ENCODE data around the gene SV2B. TPM values are rescaled to one million over a fixed set of nuclear protein-coding genes. Genes with fewer than 3 reads are reported as not detected.

Gene SV2B
- total and polyA plus RNA-seq, 2 donors (not counting 1 experiment from before 2014, with no cell fraction given) = not detected

DNA sequence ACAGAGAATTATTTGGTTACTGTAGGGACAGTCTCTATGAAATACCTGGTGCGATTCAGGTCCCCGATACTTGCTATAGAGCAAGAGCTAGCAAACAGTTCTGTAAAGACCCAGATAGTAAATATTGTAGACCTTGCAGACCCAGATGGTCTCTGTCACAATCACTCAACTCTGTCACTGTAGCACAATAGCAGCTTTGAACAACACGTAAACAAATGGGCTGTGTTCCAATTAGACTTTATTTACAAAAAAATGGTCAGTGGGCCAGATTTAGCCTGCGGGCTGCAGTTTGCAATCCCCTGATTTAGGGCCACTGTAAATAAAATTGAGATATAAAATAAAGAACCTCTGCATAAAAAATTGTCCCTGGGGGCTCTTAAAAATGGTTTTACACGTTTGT is 127.7 kb downstream of the SV2B start:
- CTCF ChIA-PET = no interaction called here
- POLR2A ChIA-PET = no interaction called here
- Histone ChIP-seq H3K4me1 (ENCODE audit: control insufficient read depth in 2 of 2, insufficient read depth in 2 of 2, low read length in 2 of 2) (no peaks in the 10 kb centered on the region), H3K4me2 (replicated peaks; ENCODE audit: low read depth, low read length, poor library complexity, severe bottlenecking) (no peak overlapping the region), H3K27ac (ENCODE audit: low read length in 2 of 2) (no peak overlapping the region), H3K27me3 (replicated peaks in 1 of 4; ENCODE audit: control extremely low read depth in 1 of 4, control insufficient read depth in 3 of 4, insufficient read depth in 4 of 4, low read length in 3 of 4) (peaks cover 0 to 10% (median 3%) of the 10 kb centered on the region in 4 experiments), H3K36me3 (replicated peaks in 1 of 2; ENCODE audit: control extremely low read depth in 1 of 2, control insufficient read depth in 1 of 2, extremely low read depth in 1 of 2, insufficient read depth in 2 of 2, low read length in 1 of 2) (no peaks in the 10 kb centered on the region), H3K9me3 (ENCODE audit: control extremely low read depth in 1 of 3, control insufficient read depth in 2 of 3, insufficient read depth in 1 of 3, low read length in 2 of 3) (peaks cover 0 to 3% (median 0%) of the 10 kb centered on the region in 3 donors), H4K20me1 (ENCODE audit: control insufficient read depth, insufficient read depth, low read length, poor library complexity, severe bottlenecking) (no peaks in the 10 kb centered on the region), H2AFZ (ENCODE audit: insufficient read depth, low read depth, low read length, poor library complexity, severe bottlenecking) (no peak overlapping the region), H3K79me2 (ENCODE audit: control insufficient read depth, insufficient read depth, low read length) (no peaks in the 10 kb centered on the region), H3K9ac (ENCODE audit: low read length) (no peak overlapping the region), H3K4me3 (ENCODE audit: control extremely low read depth in 1 of 5, extremely low read depth in 1 of 5, insufficient read depth in 1 of 5, low read depth in 2 of 5, low read length in 4 of 5) (no peak overlapping the region)
- DNase-seq (no peak), ATAC-seq (ENCODE audit: low read depth) (no peak)
- Mint-ChIP-seq H3K27ac (no peak overlapping the region), H3K27me3 (peaks cover 53% of the 10 kb centered on the region), H3K4me3 (no peak overlapping the region), H3K9me3 (ENCODE audit: insufficient read depth) (no peaks in the 10 kb centered on the region), H3K4me1 (no peaks in the 10 kb centered on the region)
- TF ChIP-seq, protein P1, sequence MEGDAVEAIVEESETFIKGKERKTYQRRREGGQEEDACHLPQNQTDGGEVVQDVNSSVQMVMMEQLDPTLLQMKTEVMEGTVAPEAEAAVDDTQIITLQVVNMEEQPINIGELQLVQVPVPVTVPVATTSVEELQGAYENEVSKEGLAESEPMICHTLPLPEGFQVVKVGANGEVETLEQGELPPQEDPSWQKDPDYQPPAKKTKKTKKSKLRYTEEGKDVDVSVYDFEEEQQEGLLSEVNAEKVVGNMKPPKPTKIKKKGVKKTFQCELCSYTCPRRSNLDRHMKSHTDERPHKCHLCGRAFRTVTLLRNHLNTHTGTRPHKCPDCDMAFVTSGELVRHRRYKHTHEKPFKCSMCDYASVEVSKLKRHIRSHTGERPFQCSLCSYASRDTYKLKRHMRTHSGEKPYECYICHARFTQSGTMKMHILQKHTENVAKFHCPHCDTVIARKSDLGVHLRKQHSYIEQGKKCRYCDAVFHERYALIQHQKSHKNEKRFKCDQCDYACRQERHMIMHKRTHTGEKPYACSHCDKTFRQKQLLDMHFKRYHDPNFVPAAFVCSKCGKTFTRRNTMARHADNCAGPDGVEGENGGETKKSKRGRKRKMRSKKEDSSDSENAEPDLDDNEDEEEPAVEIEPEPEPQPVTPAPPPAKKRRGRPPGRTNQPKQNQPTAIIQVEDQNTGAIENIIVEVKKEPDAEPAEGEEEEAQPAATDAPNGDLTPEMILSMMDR (IDR thresholded peaks at IDR 0.05) = no peak
- no peak for TF ChIP-seq EZH2 (IDR thresholded peaks at IDR 0.05; ENCODE audit: borderline replicate concordance, insufficient read depth, low read depth, low read length, poor library complexity, severe bottlenecking)
- intact Hi-C loops (cut with micrococcal nuclease) = no loop called here
- 76% methylated on average over 3 of the region's 5 CpGs for WGBS (ENCODE audit: insufficient coverage)

DNA sequence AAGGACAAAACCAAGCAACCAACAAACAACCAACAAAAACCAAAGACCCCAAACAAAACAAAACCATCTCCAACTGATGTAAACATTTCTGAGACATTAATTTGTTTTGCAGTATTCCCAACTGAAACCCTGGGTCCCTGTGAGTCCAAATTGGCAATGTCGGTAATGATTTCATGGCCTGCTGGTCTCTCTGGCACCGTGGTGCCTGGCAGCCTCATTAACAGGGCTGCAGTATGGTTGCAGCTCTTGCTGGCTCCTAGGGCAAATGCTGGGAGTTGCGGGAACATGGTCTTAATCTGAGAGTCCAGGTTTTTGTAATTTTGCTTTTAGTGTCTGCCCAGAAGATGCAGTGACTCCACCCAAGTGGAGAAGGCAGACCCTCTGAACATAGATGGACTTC is 128.3 kb downstream of the SV2B start:
- ATAC-seq (ENCODE audit: low read depth) (no peak), DNase-seq (no peak)
- no peaks in the 10 kb centered on the region for H3K9me3 Mint-ChIP-seq (ENCODE audit: insufficient read depth)
- no peak overlapping the region for H3K4me3 Mint-ChIP-seq
- Histone ChIP-seq H3K4me3 (ENCODE audit: control extremely low read depth in 1 of 5, extremely low read depth in 1 of 5, insufficient read depth in 1 of 5, low read depth in 2 of 5, low read length in 4 of 5) (no peak overlapping the region), H3K79me2 (ENCODE audit: control insufficient read depth, insufficient read depth, low read length) (no peaks in the 10 kb centered on the region), H2AFZ (ENCODE audit: insufficient read depth, low read depth, low read length, poor library complexity, severe bottlenecking) (no peak overlapping the region), H3K27me3 (replicated peaks in 1 of 4; ENCODE audit: control extremely low read depth in 1 of 4, control insufficient read depth in 3 of 4, insufficient read depth in 4 of 4, low read length in 3 of 4) (peaks cover 0 to 10% (median 2%) of the 10 kb centered on the region in 4 experiments), H3K36me3 (replicated peaks in 1 of 2; ENCODE audit: control extremely low read depth in 1 of 2, control insufficient read depth in 1 of 2, extremely low read depth in 1 of 2, insufficient read depth in 2 of 2, low read length in 1 of 2) (no peaks in the 10 kb centered on the region), H3K4me2 (replicated peaks; ENCODE audit: low read depth, low read length, poor library complexity, severe bottlenecking) (no peak overlapping the region), H3K4me1 (ENCODE audit: control insufficient read depth in 2 of 2, insufficient read depth in 2 of 2, low read length in 2 of 2) (no peaks in the 10 kb centered on the region), H3K9me3 (ENCODE audit: control extremely low read depth in 1 of 3, control insufficient read depth in 2 of 3, insufficient read depth in 1 of 3, low read length in 2 of 3) (peaks cover 0 to 3% (median 0%) of the 10 kb centered on the region in 3 donors), H4K20me1 (ENCODE audit: control insufficient read depth, insufficient read depth, low read length, poor library complexity, severe bottlenecking) (no peaks in the 10 kb centered on the region), H3K9ac (ENCODE audit: low read length) (no peak overlapping the region), H3K27ac (ENCODE audit: low read length in 2 of 2) (no peak overlapping the region)
- intact Hi-C loops (cut with micrococcal nuclease) = no loop called here
- POLR2A ChIA-PET = no interaction called here
- WGBS (ENCODE audit: insufficient coverage) = 88% methylated on average over 3 of the region's 3 CpGs
- H3K27me3 Mint-ChIP-seq = peaks cover 48% of the 10 kb centered on the region
- no peak overlapping the region for H3K27ac Mint-ChIP-seq
- TF ChIP-seq EZH2 (IDR thresholded peaks at IDR 0.05; ENCODE audit: borderline replicate concordance, insufficient read depth, low read depth, low read length, poor library complexity, severe bottlenecking) = no peak
- CTCF ChIA-PET = no interaction called here
- H3K4me1 Mint-ChIP-seq = no peaks in the 10 kb centered on the region

Data from B cell (primary cell).